Measurements from ENCODE around the gene MFGE8.

GRCh38 chr15:88949734-88950400, 36.7 kb upstream of the MFGE8 start:
- TF ChIP-seq, protein P1, sequence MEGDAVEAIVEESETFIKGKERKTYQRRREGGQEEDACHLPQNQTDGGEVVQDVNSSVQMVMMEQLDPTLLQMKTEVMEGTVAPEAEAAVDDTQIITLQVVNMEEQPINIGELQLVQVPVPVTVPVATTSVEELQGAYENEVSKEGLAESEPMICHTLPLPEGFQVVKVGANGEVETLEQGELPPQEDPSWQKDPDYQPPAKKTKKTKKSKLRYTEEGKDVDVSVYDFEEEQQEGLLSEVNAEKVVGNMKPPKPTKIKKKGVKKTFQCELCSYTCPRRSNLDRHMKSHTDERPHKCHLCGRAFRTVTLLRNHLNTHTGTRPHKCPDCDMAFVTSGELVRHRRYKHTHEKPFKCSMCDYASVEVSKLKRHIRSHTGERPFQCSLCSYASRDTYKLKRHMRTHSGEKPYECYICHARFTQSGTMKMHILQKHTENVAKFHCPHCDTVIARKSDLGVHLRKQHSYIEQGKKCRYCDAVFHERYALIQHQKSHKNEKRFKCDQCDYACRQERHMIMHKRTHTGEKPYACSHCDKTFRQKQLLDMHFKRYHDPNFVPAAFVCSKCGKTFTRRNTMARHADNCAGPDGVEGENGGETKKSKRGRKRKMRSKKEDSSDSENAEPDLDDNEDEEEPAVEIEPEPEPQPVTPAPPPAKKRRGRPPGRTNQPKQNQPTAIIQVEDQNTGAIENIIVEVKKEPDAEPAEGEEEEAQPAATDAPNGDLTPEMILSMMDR (IDR thresholded peaks at IDR 0.05) = no peak
- no peak for TF ChIP-seq POLR2A (IDR thresholded peaks at IDR 0.05)

All from right lobe of liver (tissue), 4 donors.